ENCODE results near the gene BRD9. TPM values are rescaled to one million over a fixed set of nuclear protein-coding genes. Genes with fewer than 3 reads are reported as not detected.

The BRD9 gene
- total and polyA plus RNA-seq, 2 of the 13 experiments (the other 11 are each of a cell fraction or from before 2014, with no cell fraction given) = 5.2 to 22.9 TPM

DNA sequence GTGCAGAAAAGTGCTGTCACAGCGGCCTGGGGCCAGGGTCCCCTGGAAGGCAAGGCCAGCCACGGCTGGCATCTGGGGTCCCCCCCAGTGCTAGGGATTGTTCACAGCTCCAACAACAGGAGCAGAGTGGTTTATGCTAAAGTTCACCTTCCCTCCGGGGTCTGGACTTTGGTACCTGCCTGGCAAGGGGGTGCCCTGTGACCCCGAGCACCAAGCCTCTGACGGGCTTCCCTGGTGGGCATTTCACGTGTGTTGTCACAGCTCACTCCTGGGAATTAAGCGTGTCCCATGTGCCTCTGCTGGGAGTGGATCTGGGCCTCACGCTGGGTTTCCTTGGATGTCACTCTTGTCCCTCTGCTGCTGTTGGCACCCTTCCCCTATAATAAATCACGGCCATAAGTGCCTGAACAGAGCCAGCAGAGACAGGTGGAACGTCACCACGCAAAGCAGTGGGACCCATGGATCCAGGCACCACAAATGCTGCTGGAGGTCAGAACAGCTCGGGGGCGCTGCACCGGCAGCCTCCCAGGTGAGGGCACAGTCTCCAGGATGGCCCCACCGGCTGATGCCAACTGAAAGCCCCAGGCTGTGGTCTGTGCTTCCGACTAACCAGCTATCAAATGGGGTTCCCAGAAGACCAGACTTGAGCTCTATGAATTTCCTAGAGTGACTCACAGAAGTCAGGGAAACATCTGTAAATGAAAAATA is 24.0 kb downstream of the BRD9 start:
- CTCF ChIA-PET (ENCODE audit: low intra/inter-chr PET ratio, low total read pairs) = no interaction called here
- no peak for TF ChIP-seq RBAK (CRISPR knock-in tag; IDR thresholded peaks at IDR 0.05)
- TF ChIP-seq AGO2 (optimal IDR thresholded peaks at IDR 0.05; ENCODE audit: low read depth, low read length) = peak; percentile 23
- H3K4me3 ChIP-seq (replicated peaks in 1 of 3; ENCODE audit: insufficient read depth in 1 of 3, low read depth in 2 of 3, low read length in 3 of 3) = no peak overlapping the region
- no peak for ATAC-seq
- no peaks in the 10 kb centered on the region for H3K27me3 ChIP-seq (ENCODE audit: control insufficient read depth in 1 of 2, insufficient read depth in 2 of 2, low read length in 2 of 2)
- no TSS peak for BruUV-seq (replicated peaks)
- WGBS (ENCODE audit: low lambda C conversion rate) = 98% methylated on average over 11 of the region's 16 CpGs
- no peaks in the 10 kb centered on the region for H3K9me3 ChIP-seq (ENCODE audit: low read length)
- FAIRE-seq = no peak
- in situ Hi-C loops (cut with HindIII; ENCODE audit: extremely low pct_ligation_motif_present, low pct_unique_long_range_greater_than_20kb) = no loop called here
- no peak overlapping the region for H3K9ac ChIP-seq (ENCODE audit: insufficient read depth, low read depth, low read length)
- no peak overlapping the region for H2AFZ ChIP-seq (ENCODE audit: low read length)
- peaks cover 35 to 87% of the 10 kb centered on the region in 2 experiments for H3K36me3 ChIP-seq (replicated peaks in 1 of 2; ENCODE audit: control insufficient read depth in 1 of 2, insufficient read depth in 2 of 2, low read length in 2 of 2)
- no peak overlapping the region for H3K4me2 ChIP-seq (ENCODE audit: low read depth, low read length)
- POLR2A ChIA-PET = no interaction called here
- H3K4me1 ChIP-seq (ENCODE audit: insufficient read depth, low read length) = peaks cover 13% of the 10 kb centered on the region
- H3K79me2 ChIP-seq (ENCODE audit: insufficient read depth, low read length) = no peaks in the 10 kb centered on the region
- intact Hi-C loops (cut with micrococcal nuclease; ENCODE audit: unreplicated experiment) = loop anchor here (1.0 kb wide), 1 partner anchor 18 kb away; no protein-coding TSS in a partner anchor
- no peaks in the 10 kb centered on the region for H4K20me1 ChIP-seq (ENCODE audit: insufficient read depth, low read length)
- DNase-seq (ENCODE audit: low spot score) = no peak
- H3K27ac ChIP-seq (ENCODE audit: extremely low read length, insufficient read depth, low read length) = no peak overlapping the region

- intact Hi-C loops (cut with micrococcal nuclease; ENCODE audit: unreplicated experiment) (no loop called here), in situ Hi-C loops (cut with HindIII; ENCODE audit: extremely low pct_ligation_motif_present, low pct_unique_long_range_greater_than_20kb) (no loop called here)
- H3K9me3 ChIP-seq (ENCODE audit: low read length) = no peaks in the 10 kb centered on the region
- no peak overlapping the region for H2AFZ ChIP-seq (ENCODE audit: low read length)
- FAIRE-seq = no peak
- H3K4me3 ChIP-seq (replicated peaks in 1 of 3; ENCODE audit: insufficient read depth in 1 of 3, low read depth in 2 of 3, low read length in 3 of 3) = no peak overlapping the region
- H3K36me3 ChIP-seq (replicated peaks in 1 of 2; ENCODE audit: control insufficient read depth in 1 of 2, insufficient read depth in 2 of 2, low read length in 2 of 2) = peaks cover 31 to 82% of the 10 kb centered on the region in 2 experiments
- BruUV-seq (replicated peaks) = no TSS peak
- H3K4me1 ChIP-seq (ENCODE audit: insufficient read depth, low read length) = peaks cover 13% of the 10 kb centered on the region
- 93% methylated on average over 6 of the region's 6 CpGs for WGBS (ENCODE audit: low lambda C conversion rate)
- TF ChIP-seq PATZ1 (CRISPR knock-in tag; IDR thresholded peaks at IDR 0.05) = no peak
- H3K4me2 ChIP-seq (ENCODE audit: low read depth, low read length) = no peak overlapping the region
- POLR2A ChIA-PET = no interaction called here
- DNase-seq (ENCODE audit: low spot score) = no peak
- H3K27ac ChIP-seq (ENCODE audit: extremely low read length, insufficient read depth, low read length) = no peak overlapping the region
- H3K79me2 ChIP-seq (ENCODE audit: insufficient read depth, low read length) = no peaks in the 10 kb centered on the region
- CTCF ChIA-PET (ENCODE audit: low intra/inter-chr PET ratio, low total read pairs) = no interaction called here
- H3K9ac ChIP-seq (ENCODE audit: insufficient read depth, low read depth, low read length) = no peak overlapping the region
- peak; percentile 28; the same call in 2 of the 3 replicates for ATAC-seq
- H3K27me3 ChIP-seq (ENCODE audit: control insufficient read depth in 1 of 2, insufficient read depth in 2 of 2, low read length in 2 of 2) = no peaks in the 10 kb centered on the region
- no peaks in the 10 kb centered on the region for H4K20me1 ChIP-seq (ENCODE audit: insufficient read depth, low read length)
These were observed 25.2 kb downstream of the BRD9 start for GRCh38 chr5:867300-867870.

Data from HepG2 (cell line).